HG02970 (cell line): ENCODE measurements around the gene HM13.
"Not testable (repeated sequence)": the region's sequence is repeated elsewhere in the genome, so short reads cannot be mapped to it uniquely, and the experiment has no call there.

Source experiments
- ATAC-seq: cut with Tn5 transposase; IDR thresholded peaks from one replicate; pipeline ENCODE4 v1.9.1; 2021; ENCODE audit warnings: mild to moderate bottlenecking, moderate library complexity, moderate number of reproducible peaks; ENCODE audit not compliant: unreplicated experiment, low FRiP score

HM13 gene

GRCh38 chr20:31500527-31500926, 13.7 kb upstream of the HM13 start:
- no peak for ATAC-seq

DNA sequence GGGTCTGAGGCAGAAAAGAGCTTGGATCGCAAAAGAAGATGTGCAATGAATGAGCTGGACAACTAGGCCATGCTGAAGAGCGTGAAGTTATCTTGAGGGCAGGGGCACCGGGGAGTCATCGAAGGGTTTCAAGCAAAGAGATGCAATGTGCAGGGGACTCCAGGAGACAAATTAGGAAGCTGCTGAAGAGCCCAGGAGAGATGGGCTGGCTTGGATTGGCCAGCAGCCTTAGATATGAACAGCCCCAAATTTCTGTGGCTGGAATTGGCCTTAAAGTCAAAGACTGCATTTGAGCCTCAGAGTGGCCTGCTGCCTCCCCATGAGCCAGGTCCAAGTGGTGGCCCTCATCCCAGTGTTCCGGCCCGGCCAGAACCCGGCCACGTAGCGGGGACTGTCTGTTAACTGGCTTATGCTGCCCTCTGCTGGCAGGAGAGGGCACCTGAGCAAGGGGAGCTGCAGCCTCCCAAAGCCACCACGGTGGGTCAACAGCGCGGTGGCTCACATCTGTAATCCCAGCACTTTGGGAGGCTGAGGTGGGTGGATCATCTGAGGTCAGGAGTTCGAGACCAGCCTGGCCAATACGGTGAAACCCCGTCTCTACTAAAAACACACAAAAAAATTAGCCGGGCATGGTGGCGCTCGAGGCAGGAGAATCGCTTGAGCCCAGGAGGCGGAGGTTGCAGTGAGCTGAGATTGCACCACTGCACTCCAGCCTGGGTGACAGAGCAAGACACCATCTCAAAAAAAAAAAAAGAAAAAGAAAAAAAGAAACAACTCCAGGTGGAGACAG, 11.2 kb upstream of the HM13 start:
- not testable (repeated sequence) for ATAC-seq

- no peak for ATAC-seq
Observed at GRCh38 chr20:31505903-31506302, 8.3 kb upstream of the HM13 start.

GRCh38 chr20:31508517-31509244, 5.6 kb upstream of the HM13 start:
- no peak for ATAC-seq

GRCh38 chr20:31515072-31515774, 981 bp downstream of the HM13 start:
- no peak for ATAC-seq

- no peak for ATAC-seq
Observed at GRCh38 chr20:31515775-31516107, 1.5 kb downstream of the HM13 start.

- no peak for ATAC-seq
Observed at GRCh38 chr20:31516166-31516565, 1.9 kb downstream of the HM13 start.

DNA sequence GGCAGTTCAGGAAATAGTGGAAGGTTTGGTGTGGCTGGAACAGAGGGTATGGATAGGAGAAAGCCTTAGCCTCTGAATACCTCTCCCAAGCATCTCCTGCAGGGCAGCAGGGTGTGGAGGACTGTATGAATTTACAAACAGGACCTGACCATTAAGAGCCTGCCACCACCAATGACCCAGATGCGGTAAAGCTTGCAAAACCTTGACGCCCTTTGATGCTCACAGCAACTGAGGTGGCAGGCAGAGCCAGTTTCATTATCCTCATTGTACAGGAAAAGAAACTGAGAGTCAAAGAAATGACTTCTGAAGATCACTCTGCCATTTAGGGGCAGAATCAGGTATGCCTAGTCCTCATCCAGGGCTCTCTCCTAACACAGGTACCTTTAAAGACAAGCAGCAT, 2.4 kb downstream of the HM13 start:
- ATAC-seq = no peak

GRCh38 chr20:31517373-31517772, 3.1 kb downstream of the HM13 start:
- no peak for ATAC-seq

- not testable (repeated sequence) for ATAC-seq
Observed at GRCh38 chr20:31521267-31521666, 7.0 kb downstream of the HM13 start.

GRCh38 chr20:31522731-31523130, 8.5 kb downstream of the HM13 start:
- ATAC-seq = no peak

DNA sequence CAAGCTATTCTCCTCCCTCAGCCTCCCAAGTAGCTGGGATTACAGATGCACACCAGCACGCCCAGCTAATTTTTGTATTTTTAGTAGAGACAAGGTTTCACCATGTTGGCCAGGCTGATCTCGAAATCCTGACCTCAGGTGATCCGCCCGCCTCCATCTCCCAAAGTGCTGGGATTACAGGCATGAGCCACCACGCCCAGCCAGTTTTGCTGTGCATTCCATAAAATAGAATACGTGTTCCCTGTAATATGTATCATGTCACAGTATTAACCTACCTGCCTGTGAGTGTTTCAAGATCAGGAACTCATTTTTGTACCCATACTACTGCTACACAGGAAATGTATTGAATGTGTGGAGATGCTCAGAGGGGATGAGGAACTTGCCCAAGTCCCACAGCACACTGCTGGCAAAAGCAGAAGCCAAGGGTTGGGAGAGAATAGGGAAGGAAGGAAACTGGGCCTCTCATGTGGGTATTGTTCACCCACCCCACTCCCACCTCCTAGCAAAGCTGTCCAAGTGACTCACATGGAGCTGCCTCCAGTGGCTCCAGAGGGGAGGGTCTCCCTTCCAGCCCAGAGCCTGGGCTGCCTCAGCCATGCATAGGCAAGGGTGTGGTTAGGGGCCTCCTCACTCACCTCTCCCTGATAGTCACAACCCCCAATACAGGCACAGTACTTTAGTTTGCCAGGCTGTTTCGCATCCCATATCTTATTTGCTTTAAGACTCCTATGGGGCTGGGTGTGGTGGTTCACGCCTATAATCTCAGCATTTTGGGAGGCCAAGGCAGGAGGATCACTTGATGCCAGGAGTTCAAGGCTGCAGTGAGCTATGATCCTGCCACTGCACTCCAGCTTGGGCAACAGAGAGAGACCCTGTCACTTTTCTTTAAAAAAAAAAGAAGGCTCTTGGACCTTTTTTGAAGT, 9.4 kb downstream of the HM13 start:
- ATAC-seq = no peak

DNA sequence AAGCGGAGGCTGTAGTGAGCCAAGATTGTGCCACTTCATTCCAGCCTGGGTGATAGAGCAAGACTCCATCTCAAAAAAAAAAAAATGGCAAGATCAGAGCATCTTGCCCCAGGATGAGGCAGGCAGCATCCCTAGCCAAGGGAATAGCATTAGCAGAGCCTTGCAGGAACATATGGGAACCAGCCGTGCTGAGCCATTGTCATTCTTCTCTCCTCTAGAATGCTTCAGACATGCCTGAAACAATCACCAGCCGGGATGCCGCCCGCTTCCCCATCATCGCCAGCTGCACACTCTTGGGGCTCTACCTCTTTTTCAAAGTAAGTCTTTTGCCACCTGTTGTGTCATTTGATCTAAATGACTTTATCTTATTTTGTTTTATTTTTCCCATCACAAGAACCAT, 13.0 kb downstream of the HM13 start:
- ATAC-seq = no peak

DNA sequence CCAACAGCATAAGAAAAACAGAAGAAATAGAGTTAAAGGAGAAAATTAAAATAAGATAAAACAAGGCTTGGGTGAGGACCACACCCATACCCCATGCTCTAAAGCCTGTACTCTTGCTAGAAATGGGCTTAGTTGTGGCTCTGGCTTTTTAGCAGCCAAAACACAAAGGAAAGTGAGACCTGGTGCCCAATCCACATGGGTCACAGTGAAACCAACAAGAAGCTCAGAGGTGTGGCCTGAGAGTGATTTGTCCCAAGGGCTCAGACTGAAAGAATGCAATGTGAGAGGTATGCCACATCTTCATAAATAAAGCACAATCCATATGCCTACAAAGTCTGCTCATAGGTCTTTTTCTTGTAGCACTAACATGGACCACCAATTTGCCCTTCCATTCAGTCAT, 21.1 kb downstream of the HM13 start:
- no peak for ATAC-seq

DNA sequence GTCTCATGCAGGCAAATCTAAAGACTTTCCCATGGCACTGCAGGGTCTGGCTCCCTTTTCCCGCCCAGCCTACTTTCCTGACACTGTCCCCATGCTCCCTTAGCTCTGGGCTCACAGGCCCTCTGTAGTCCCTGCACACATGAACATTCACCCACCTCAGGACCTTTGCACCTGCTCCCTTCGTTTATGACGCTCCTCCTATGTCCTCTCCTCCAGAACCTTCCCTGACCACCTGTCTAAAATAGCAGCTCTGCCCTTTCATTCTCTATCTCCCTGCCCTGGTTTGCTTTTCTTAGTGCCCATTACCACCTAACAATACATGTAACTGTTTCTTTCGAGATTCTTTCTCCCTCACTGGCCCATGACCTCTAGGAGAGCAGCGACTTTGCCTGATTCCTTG, 22.3 kb downstream of the HM13 start:
- ATAC-seq = no peak

- no peak for ATAC-seq
Observed at GRCh38 chr20:31537116-31537871, 23.1 kb downstream of the HM13 start.

- ATAC-seq = no peak
Observed at GRCh38 chr20:31537890-31538289, 23.6 kb downstream of the HM13 start.

DNA sequence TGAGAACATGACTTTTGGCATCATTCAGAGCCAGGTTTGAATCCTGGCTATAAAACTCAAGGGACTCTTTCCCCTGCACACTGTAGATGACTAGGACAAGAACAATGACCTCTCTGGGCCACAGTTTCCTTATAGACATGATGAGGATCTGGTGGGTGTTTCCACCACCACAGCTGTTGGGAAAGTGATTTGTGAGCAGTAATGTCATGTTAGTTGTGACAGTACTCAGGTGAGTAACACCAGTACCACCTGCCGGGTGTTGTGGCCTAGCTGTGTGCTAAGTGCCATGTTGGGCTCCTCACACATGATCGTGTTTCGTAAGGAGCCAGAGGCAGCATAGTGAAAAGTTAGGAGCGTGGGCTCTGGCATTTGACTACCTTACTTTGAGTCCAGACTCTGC, 24.1 kb downstream of the HM13 start:
- ATAC-seq = no peak

GRCh38 chr20:31539636-31540035, 25.4 kb downstream of the HM13 start:
- not testable (repeated sequence) for ATAC-seq

DNA sequence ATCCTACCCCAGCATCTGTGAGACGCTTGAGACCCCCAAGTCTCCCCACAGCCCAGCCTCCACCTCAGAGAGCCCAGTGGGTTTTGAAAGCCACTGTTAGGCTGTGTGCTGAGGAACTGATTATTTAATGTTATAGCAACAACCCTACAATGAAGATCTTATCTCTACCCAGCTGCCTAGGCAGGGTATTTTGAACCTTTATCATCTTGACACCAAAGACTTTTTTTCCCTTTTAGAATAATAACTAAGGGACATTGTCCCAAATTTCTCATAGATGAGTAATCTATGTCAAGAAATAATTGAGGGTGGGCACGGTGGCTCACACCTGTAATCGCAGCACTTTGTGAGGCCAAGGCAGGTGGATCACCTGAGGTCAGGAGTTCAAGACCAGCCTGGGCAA, 26.2 kb downstream of the HM13 start:
- no peak for ATAC-seq
